ENCODE data around the gene UBR2. TPM values are rescaled to one million over a fixed set of nuclear protein-coding genes. Genes with fewer than 3 reads are reported as not detected.
"Not testable (repeated sequence)": the region's sequence is repeated elsewhere in the genome, so short reads cannot be mapped to it uniquely, and the experiment has no call there.

UBR2 gene
- total RNA-seq, 1 donor from 2014 or later: 40.8 TPM

DNA sequence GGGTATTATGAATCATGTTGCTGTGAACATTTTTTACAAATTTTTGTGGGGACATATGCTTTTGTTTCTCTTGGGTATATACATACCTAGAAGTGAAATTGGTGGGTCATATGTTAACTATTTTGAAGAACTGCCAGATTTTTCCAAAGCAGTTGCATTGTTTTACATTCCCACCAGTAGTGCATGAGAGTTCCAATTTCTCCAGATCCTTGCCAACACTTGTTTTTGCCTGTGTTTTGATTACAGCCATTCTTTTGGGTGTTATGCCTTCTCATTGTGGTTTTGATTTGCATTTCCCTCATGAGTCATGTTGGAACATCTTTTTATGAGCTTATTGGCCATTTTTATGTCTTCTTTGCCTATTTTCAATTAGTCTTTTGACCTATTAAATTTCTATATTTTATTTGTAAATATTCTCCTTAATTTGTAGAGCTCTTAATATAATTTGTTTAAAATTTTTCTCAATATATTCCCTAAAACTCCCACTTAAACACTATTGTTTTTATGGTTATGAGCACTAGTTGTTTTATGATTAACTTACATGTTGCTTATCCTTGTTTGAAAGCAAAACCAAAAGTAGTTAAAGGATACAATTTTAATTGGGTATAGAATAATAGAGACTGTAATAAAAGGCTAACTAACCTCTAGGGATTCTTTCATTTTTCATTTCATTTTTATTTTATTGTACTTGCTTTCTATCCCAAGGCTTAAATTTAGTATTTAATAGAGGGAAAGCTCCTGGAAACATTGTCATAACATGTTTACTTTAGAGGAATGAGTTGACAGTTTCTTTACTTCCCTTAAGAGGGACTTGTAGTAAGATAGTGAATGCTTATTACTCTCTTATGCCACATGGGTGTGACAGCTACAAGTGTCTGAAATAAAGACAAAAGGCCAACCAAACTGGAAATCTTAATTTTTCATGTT is 5.5 kb downstream of the UBR2 start:
- Mint-ChIP-seq H3K27ac (peak overlapping the region; percentile 59), H3K4me1 (peaks cover 72% of the 10 kb centered on the region), H3K27me3 (no peaks in the 10 kb centered on the region), H3K9me3 (no peaks in the 10 kb centered on the region), H3K4me3 (no peak overlapping the region), H3K36me3 (ENCODE audit: low read depth) (peaks cover 24% of the 10 kb centered on the region)
- POLR2A ChIA-PET: interaction anchor here (0.5 to 1.9 kb wide), 6 partner anchors 10 to 1560 kb away, joined by 3 to 5 read pairs (median 3); partner anchors contain the start of gene RPL7L1
- CTCF ChIA-PET: interaction anchor here (1.1 to 1.2 kb wide), 2 partner anchors 22 to 58 kb away, joined by 3 read pairs; no protein-coding TSS in a partner anchor
- intact Hi-C loops (cut with micrococcal nuclease): loop anchor here (2.0 to 10.0 kb wide), 6 partner anchors 445 to 1695 kb away; partner anchors contain the start of genes BYSL, KLHDC3, LRRC73 and MEA1
- no peak for ATAC-seq (ENCODE audit: low read depth)
- TF ChIP-seq, protein P1, sequence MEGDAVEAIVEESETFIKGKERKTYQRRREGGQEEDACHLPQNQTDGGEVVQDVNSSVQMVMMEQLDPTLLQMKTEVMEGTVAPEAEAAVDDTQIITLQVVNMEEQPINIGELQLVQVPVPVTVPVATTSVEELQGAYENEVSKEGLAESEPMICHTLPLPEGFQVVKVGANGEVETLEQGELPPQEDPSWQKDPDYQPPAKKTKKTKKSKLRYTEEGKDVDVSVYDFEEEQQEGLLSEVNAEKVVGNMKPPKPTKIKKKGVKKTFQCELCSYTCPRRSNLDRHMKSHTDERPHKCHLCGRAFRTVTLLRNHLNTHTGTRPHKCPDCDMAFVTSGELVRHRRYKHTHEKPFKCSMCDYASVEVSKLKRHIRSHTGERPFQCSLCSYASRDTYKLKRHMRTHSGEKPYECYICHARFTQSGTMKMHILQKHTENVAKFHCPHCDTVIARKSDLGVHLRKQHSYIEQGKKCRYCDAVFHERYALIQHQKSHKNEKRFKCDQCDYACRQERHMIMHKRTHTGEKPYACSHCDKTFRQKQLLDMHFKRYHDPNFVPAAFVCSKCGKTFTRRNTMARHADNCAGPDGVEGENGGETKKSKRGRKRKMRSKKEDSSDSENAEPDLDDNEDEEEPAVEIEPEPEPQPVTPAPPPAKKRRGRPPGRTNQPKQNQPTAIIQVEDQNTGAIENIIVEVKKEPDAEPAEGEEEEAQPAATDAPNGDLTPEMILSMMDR (IDR thresholded peaks at IDR 0.05): no peak
- DNase-seq: no peak

DNA sequence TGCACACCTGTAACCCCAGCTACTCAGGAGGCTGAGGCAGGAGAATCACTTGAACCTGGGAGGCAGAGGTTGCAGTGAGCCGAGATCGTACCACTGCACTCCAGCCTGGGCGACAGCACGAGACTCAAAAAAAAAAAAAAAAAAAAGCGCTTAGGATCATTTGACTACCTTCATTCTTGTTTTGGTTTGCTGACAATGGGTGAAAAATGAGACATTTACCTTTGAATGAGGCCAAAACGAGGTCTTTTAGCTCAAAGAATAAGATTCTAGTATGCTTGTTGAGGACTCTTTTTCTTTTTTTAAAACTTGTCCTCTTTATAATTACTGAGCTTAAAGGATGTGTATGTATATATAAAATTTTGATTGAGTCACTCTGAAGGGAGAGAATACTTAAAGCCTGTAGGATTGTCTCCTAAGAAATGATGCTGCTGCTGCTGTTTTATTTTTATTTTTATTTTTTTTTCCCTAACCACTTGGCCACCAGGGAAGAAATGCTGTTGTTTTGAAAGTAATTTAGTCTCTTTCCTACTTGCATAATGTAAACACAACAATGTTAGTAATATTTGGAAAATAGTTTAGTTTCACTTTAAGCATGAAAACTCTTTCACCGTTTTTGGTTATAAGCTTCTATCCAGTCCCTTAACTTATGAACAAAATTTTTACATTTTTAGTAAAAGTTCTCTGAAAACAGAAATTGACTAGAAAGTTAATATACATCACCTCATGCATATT is 7.9 kb downstream of the UBR2 start:
- DNase-seq (no peak), ATAC-seq (ENCODE audit: low read depth) (no peak)
- H3K4me3 Mint-ChIP-seq: peak overlapping the region; percentile 58
- intact Hi-C loops (cut with micrococcal nuclease): loop anchor here (1.0 to 2.0 kb wide), 2 partner anchors 7 to 33 kb away; partner anchors contain the start of gene UBR2
- no peaks in the 10 kb centered on the region for H3K9me3 Mint-ChIP-seq
- ChIA-PET CTCF (interaction anchor here (1.7 to 1.8 kb wide), 2 partner anchors 8 to 24 kb away, joined by 6 to 10 read pairs; partner anchors contain the start of gene UBR2), POLR2A (interaction anchor here (0.5 to 2.2 kb wide), 18 partner anchors 8 to 838 kb away, joined by 3 to 24 read pairs (median 5); partner anchors contain the start of genes BICRAL, CNPY3, PPP2R5D and RPL7L1)
- H3K27me3 Mint-ChIP-seq: no peaks in the 10 kb centered on the region
- H3K36me3 Mint-ChIP-seq (ENCODE audit: low read depth): peaks cover 35% of the 10 kb centered on the region
- H3K27ac Mint-ChIP-seq: peak overlapping the region; percentile 91
- TF ChIP-seq, protein P1 (IDR thresholded peaks at IDR 0.05): no peak
- peaks cover 53% of the 10 kb centered on the region for H3K4me1 Mint-ChIP-seq

DNA sequence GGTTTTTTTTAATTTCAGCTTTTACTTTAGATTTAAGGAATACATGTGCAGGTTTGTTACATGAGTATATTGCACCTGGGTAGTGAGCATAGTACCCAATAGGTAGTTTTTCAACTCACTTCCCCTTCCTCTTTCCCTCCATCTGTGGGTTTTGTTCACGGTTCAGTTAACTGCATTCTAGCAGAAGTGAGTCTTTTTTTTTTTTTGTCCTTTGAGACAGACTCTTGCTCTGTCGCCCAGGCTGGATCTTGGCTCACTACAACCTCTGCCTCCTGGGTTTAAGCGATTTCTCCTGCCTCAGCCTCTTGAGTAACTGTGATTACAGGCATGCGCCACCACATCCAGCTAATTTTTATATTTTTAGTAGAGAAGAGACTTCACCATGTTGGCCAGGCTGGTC is 8.7 kb downstream of the UBR2 start:
- ChIA-PET CTCF (interaction anchor here (1.7 to 1.8 kb wide), 2 partner anchors 9 to 25 kb away, joined by 6 to 10 read pairs; partner anchors contain the start of gene UBR2), POLR2A (interaction anchor here (0.7 to 2.2 kb wide), 12 partner anchors 9 to 838 kb away, joined by 4 to 24 read pairs (median 6); partner anchors contain the start of genes BICRAL, CNPY3, RPL7L1 and TBCC)
- H3K4me3 Mint-ChIP-seq: peak overlapping the region; percentile 63
- TF ChIP-seq, protein P1 (IDR thresholded peaks at IDR 0.05): no peak
- peak; percentile 91 for ATAC-seq (ENCODE audit: low read depth)
- intact Hi-C loops (cut with micrococcal nuclease): loop anchor here (1.0 to 2.0 kb wide), 2 partner anchors 8 to 32 kb away; partner anchors contain the start of gene UBR2
- peaks cover 47% of the 10 kb centered on the region for H3K4me1 Mint-ChIP-seq
- H3K9me3 Mint-ChIP-seq: no peaks in the 10 kb centered on the region
- no peaks in the 10 kb centered on the region for H3K27me3 Mint-ChIP-seq
- H3K36me3 Mint-ChIP-seq (ENCODE audit: low read depth): peaks cover 40% of the 10 kb centered on the region
- peak overlapping the region; percentile 91 for H3K27ac Mint-ChIP-seq
- DNase-seq: peak; percentile 25

DNA sequence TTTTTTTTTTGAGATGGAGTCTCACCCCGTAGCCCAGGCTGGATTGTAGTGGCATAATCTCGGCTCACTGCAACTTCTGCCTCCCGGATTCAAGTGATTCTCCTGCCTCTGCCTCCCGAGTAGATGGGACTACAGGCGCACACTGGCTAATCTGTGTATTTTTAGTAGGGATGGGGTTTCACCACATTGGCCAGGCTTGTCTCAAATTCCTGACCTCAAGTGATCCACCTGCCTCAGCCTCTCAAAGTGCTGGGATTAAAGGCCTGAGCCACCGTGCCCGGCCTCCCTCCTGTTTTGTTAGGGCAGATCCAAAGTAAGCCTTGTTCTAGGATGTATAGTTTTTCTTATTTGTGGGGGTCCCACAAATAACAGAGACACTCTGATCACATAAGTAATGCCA is 12.7 kb downstream of the UBR2 start:
- Mint-ChIP-seq H3K4me1 (peaks cover 38% of the 10 kb centered on the region), H3K36me3 (ENCODE audit: low read depth) (peaks cover 62% of the 10 kb centered on the region)
- intact Hi-C loops (cut with micrococcal nuclease); POLR2A ChIA-PET; H3K4me3 Mint-ChIP-seq; ATAC-seq (ENCODE audit: low read depth); DNase-seq; H3K27me3 Mint-ChIP-seq; CTCF ChIA-PET; H3K27ac Mint-ChIP-seq; H3K9me3 Mint-ChIP-seq: not testable (repeated sequence)

DNA sequence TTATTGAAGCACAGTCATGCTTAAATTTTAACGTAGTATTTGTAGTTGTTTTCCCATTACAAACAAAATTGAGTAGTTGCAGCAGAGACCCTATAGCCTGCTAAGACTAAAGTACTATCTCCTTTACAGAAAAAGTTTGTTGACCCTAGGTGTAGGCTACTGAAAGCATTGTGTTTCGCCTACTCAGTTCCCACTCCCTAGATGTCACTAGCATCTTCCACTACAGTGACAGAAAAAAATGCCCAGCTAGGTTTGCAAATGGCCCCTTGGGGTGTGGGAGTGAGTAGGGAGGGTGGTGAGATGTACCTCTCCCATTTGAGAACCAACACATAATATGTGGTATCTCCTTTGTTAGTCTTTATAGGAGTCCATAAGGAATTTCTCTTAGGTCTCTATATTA is 34.5 kb downstream of the UBR2 start:
- ChIA-PET CTCF (no interaction called here), POLR2A (no interaction called here)
- H3K27me3 Mint-ChIP-seq: no peaks in the 10 kb centered on the region
- TF ChIP-seq, protein P1 (IDR thresholded peaks at IDR 0.05): no peak
- H3K4me1 Mint-ChIP-seq: peaks cover 3% of the 10 kb centered on the region
- no peak for DNase-seq
- H3K36me3 Mint-ChIP-seq (ENCODE audit: low read depth): peaks cover 62% of the 10 kb centered on the region
- no peaks in the 10 kb centered on the region for H3K9me3 Mint-ChIP-seq
- H3K27ac Mint-ChIP-seq: no peak overlapping the region
- ATAC-seq (ENCODE audit: low read depth): no peak
- no peak overlapping the region for H3K4me3 Mint-ChIP-seq
- intact Hi-C loops (cut with micrococcal nuclease): no loop called here

Measured in activated B cell treated with CpG ODN at 0.5 μM for 24 hours (primary cell).